Prostate gland (tissue), 2 donors: ENCODE measurements around the gene HAUS1. TPM values are rescaled to one million over a fixed set of nuclear protein-coding genes. Genes with fewer than 3 reads are reported as not detected.

Experiments used
- DNase-seq: peaks from one replicate; pipeline ENCODE4 v3.0.0-alpha.2; 2019; ENCODE audit warnings: low spot score
- H3K27ac ChIP-seq, 2 donors: fragments of 200-600 bp; sonication (generic); 2 replicates each; pipeline ENCODE4 v1.5.1; 2017 to 2019
- H3K27me3 ChIP-seq: fragments of 200-600 bp; sonication (generic); replicated peaks from 2 replicates; pipeline ENCODE4 v1.5.1; 2019; ENCODE audit not compliant: insufficient read depth
- H3K36me3 ChIP-seq, 2 donors: fragments of 200-600 bp; sonication (generic); 1 replicate in 1 of 2; 2 replicates in 1 of 2; pipeline versions ENCODE4 v1.5.1 to v1.8.1; 2017 to 2019
- H3K4me1 ChIP-seq: fragments of 200-600 bp; sonication (generic); replicated peaks from 2 replicates; pipeline ENCODE4 v1.5.1; 2019
- H3K4me3 ChIP-seq, 2 donors: fragments of 200-600 bp; sonication (generic); 2 replicates each; pipeline ENCODE4 v1.5.1; 2017 to 2019
- H3K9me3 ChIP-seq: fragments of 200-600 bp; sonication (generic); 2 replicates; pipeline ENCODE4 v1.5.1; 2017
- POLR2A ChIP-seq: fragments of 450-650 bp; IDR thresholded peaks from one replicate; pipeline ENCODE4 v1.6.1; 2016; ENCODE audit warnings: antibody characterized with exemption, mild to moderate bottlenecking
- POLR2AphosphoS5 ChIP-seq: sonication (generic); formaldehyde crosslinking; IDR thresholded peaks from one replicate; pipeline ENCODE4 v1.6.1; 2017; ENCODE audit warnings: antibody characterized with exemption
- WGBS: methylation state at CpG from one replicate; pipeline ENCODE4 v1.1.5; 2018; 5-methylcytosine and 5-hydroxymethylcytosine counted together
- intact Hi-C: fragments of 100-400 bp; cut with DNase I; formaldehyde crosslinking; loops from one replicate; pipeline ENCODE4 v1.14.2; 2022
- total RNA-seq, 2 donors: library from RNA; depleted of rRNA; stranded (reverse); fragments of >200 nt; gene quantifications; one replicate each; pipeline ENCODE4 v1.1.0, GENCODE V29; 2016
- TF ChIP-seq, protein P1 (sequence below), 4 experiments: fragments of 200-600 bp in 2 of 4; fragments of 450-650 bp in 2 of 4; sonication (generic) in 2 of 4; IDR thresholded peaks; 1 replicate in 3 of 4; 2 replicates in 1 of 4; pipeline ENCODE4 v1.5.1; 2016 to 2019; ENCODE audit warnings: antibody characterized with exemption in 4 of 4, mild to moderate bottlenecking in 2 of 4, moderate library complexity in 2 of 4

The HAUS1 gene
- total RNA-seq, 2 donors from 2014 or later, result 19.9 to 26.9 TPM

DNA sequence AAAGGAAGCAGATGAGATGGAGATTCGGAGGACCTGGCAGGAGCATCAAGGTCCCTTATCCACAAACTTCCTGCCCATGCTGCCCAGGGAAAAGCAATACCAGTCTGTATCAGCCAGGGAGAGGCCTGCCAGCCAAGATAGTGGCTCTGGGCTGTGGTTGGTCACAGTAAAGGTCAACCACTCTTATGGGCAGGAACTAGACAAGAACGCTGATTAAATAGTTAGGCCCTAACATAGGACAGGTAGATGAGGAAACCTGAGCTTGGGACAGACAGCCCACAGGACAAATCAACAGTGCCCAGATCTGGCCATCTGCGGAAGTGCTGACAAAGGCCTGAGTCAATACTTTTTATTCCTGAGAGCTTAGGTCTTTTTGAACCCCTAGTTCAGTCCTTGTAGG, 42.8 kb upstream of the HAUS1 start:
- TF ChIP-seq POLR2AphosphoS5, result no peak
- no peak for TF ChIP-seq POLR2A
- TF ChIP-seq, protein P1, sequence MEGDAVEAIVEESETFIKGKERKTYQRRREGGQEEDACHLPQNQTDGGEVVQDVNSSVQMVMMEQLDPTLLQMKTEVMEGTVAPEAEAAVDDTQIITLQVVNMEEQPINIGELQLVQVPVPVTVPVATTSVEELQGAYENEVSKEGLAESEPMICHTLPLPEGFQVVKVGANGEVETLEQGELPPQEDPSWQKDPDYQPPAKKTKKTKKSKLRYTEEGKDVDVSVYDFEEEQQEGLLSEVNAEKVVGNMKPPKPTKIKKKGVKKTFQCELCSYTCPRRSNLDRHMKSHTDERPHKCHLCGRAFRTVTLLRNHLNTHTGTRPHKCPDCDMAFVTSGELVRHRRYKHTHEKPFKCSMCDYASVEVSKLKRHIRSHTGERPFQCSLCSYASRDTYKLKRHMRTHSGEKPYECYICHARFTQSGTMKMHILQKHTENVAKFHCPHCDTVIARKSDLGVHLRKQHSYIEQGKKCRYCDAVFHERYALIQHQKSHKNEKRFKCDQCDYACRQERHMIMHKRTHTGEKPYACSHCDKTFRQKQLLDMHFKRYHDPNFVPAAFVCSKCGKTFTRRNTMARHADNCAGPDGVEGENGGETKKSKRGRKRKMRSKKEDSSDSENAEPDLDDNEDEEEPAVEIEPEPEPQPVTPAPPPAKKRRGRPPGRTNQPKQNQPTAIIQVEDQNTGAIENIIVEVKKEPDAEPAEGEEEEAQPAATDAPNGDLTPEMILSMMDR (IDR thresholded peaks at IDR 0.05), result no peak
- WGBS, result 97% methylated on average over 3 of the region's 3 CpGs

GRCh38 chr18:46061796-46062195, 42.4 kb upstream of the HAUS1 start:
- Histone ChIP-seq H3K4me3 (no peak overlapping the region), H3K27ac (no peak overlapping the region), H3K27me3 (no peaks in the 10 kb centered on the region), H3K9me3 (no peaks in the 10 kb centered on the region), H3K4me1 (no peaks in the 10 kb centered on the region), H3K36me3 (no peaks in the 10 kb centered on the region)
- intact Hi-C loops, result no loop called here
- 100% methylated on average over 1 of the region's 1 CpG for WGBS
- DNase-seq, result no peak
- TF ChIP-seq, protein P1 (IDR thresholded peaks at IDR 0.05), result no peak
- TF ChIP-seq POLR2A (no peak), POLR2AphosphoS5 (no peak)

More for the DNA sequence above, 42.8 kb upstream of the HAUS1 start:
- Histone ChIP-seq H3K4me1 (no peaks in the 10 kb centered on the region), H3K4me3 (no peak overlapping the region), H3K27ac (no peak overlapping the region), H3K9me3 (no peaks in the 10 kb centered on the region), H3K36me3 (no peaks in the 10 kb centered on the region), H3K27me3 (no peaks in the 10 kb centered on the region)
- DNase-seq, result no peak
- intact Hi-C loops, result no loop called here

DNA sequence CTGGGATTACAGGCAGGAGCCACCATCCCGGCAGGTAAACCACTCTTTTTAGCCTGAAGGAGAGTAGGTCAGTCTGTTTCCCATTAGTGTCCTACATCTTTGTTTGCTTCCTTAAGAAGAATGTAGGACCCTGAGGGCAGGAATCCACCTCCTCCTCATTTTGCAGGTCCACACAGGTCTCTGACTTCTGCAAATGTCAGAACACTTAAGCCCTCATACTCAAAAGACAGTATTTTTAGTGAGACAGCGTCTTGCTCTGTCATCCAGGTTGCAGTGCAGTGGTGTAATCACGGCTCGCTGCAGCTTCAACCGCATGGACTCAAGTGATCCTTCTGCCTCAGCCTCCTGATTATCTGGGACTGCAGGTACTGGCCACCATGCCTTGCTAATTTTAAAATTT, 41.4 kb upstream of the HAUS1 start:
- TF ChIP-seq, protein P1 (IDR thresholded peaks at IDR 0.05), result no peak
- TF ChIP-seq POLR2AphosphoS5, result no peak
- TF ChIP-seq POLR2A, result no peak
- intact Hi-C loops, result no loop called here
- Histone ChIP-seq H3K9me3 (no peaks in the 10 kb centered on the region), H3K4me3 (no peak overlapping the region), H3K36me3 (no peaks in the 10 kb centered on the region), H3K4me1 (no peaks in the 10 kb centered on the region), H3K27ac (no peak overlapping the region), H3K27me3 (no peaks in the 10 kb centered on the region)
- no peak for DNase-seq
- 63% methylated on average over 5 of the region's 5 CpGs for WGBS

DNA sequence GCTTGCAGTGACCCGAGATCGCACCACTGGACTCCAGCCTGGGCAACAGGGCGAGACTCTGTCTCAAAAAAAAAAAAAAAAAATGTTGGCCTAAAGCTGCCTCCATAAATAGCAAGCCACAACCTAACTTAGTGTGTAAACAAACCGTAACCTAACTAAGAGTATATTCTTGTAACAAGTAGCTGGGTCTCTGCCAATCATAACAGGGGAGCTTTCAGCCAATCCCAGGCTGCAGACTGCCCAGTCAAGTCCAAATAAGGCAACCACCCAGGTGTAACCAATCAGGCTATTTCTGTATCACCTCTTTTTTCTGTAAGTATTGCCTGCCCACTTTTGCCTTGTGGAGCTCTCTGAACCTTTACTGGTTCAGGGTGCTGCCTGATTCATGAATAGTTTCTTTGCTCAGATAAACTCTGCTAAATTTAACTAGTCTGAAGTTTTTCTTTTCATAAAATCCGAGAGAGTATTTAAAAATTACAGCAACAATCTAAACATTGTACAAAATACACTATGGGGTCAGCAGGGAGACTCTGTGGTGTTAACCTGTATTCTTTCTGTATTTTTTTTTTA, 36.7 kb upstream of the HAUS1 start:
- H3K36me3 ChIP-seq, result no peaks in the 10 kb centered on the region
- WGBS, result 74% methylated on average over 5 of the region's 5 CpGs
- no peaks in the 10 kb centered on the region for H3K4me1 ChIP-seq
- peak; percentile 24 for TF ChIP-seq POLR2AphosphoS5
- TF ChIP-seq, protein P1 (IDR thresholded peaks at IDR 0.05), result no peak
- H3K9me3 ChIP-seq, result no peaks in the 10 kb centered on the region
- intact Hi-C loops, result no loop called here
- H3K27ac ChIP-seq, result no peak overlapping the region
- H3K4me3 ChIP-seq, result no peak overlapping the region
- DNase-seq, result peak; percentile 48
- H3K27me3 ChIP-seq, result no peaks in the 10 kb centered on the region

DNA sequence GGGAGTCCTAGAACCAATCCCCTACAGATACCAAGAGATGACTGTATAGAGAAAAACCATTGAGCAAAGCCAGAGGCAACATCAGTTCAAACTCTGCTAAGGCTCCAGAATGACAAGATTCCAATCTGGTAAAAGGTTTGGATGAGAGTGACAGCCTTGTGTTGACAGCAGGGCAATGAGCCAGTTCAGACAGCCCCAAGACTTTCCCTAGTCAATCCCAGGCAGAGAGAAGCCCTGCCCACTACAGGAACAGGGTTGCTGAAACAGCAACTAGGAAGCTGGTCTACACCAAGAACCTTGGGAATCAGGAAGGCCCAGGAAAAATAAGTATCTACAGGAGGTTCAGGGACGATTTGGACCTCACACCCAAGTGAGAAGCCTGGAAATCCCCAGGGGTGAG, 35.4 kb upstream of the HAUS1 start:
- intact Hi-C loops, result no loop called here
- WGBS, result 21% methylated on average over 1 of the region's 1 CpG
- Histone ChIP-seq H3K9me3 (no peaks in the 10 kb centered on the region), H3K4me1 (no peaks in the 10 kb centered on the region), H3K27me3 (no peaks in the 10 kb centered on the region), H3K4me3 (no peak overlapping the region), H3K27ac (peak overlapping the region; percentile 9 to 67), H3K36me3 (no peaks in the 10 kb centered on the region)
- TF ChIP-seq POLR2AphosphoS5, result peak; percentile 35
- TF ChIP-seq, protein P1 (IDR thresholded peaks at IDR 0.05), result no peak
- peak; percentile 58 for DNase-seq
